ENCODE measurements around the gene POLR3B.

DNA sequence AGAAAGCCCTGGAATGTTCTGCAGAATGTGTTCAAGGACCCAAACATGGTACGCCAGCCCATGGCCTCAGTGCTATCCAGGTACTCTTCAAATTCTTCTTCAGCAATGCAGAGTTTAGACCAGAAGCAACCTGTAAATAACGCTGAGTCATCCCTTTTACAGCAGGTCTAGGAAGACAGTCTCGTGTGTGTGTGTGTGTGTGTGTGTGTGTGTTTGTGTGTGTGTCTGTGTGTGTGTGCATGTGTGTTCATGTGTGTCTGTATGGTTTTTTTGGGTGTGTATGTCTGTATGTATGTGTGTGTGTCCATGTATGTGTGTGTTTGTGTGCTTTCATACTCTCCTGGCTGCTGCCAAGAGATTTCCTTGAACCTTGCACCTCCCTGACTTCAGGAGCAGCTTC lies 165.2 kb downstream of the POLR3B start:
- TF ChIP-seq, protein P1, sequence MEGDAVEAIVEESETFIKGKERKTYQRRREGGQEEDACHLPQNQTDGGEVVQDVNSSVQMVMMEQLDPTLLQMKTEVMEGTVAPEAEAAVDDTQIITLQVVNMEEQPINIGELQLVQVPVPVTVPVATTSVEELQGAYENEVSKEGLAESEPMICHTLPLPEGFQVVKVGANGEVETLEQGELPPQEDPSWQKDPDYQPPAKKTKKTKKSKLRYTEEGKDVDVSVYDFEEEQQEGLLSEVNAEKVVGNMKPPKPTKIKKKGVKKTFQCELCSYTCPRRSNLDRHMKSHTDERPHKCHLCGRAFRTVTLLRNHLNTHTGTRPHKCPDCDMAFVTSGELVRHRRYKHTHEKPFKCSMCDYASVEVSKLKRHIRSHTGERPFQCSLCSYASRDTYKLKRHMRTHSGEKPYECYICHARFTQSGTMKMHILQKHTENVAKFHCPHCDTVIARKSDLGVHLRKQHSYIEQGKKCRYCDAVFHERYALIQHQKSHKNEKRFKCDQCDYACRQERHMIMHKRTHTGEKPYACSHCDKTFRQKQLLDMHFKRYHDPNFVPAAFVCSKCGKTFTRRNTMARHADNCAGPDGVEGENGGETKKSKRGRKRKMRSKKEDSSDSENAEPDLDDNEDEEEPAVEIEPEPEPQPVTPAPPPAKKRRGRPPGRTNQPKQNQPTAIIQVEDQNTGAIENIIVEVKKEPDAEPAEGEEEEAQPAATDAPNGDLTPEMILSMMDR (conservative IDR thresholded peaks at IDR 0.05; ENCODE audit: low read length): no peak
- TF ChIP-seq EZH2phosphoT487 (IDR thresholded peaks at IDR 0.05; ENCODE audit: borderline replicate concordance, low read depth, low read length): no peak

Data from OCI-LY7 (cell line).